IMR-90 (cell line): ENCODE measurements around the gene GRIN2D. TPM values are rescaled to one million over a fixed set of nuclear protein-coding genes. Genes with fewer than 3 reads are reported as not detected.

Experiments
- ATAC-seq: fragments of 200-7000 bp; cut with Tn5 transposase; 2 replicates; pipeline ENCODE4 v1.9.1; 2020; ENCODE audit warnings: low read depth, mild to moderate bottlenecking, moderate library complexity
- BruUV-seq: library from RNA; stranded (reverse); fragments of 400-500 nt; replicated peaks from 2 replicates; lab custom pipeline; 2021; lab: Mats Ljungman, UMichigan
- CTCF ChIA-PET: fragments of 300-600 bp; formaldehyde crosslinking; extraction: SDS; loops from one replicate; lab custom pipeline; 2021; ENCODE audit warnings: antibody characterized with exemption; lab: Yijun Ruan, JAX
- POLR2A ChIA-PET: fragments of 300-600 bp; sonication (Branson Sonifier 250); formaldehyde crosslinking; loops from one replicate; lab custom pipeline; 2022; ENCODE audit warnings: antibody characterized with exemption; ENCODE audit not compliant: unreplicated experiment; lab: Charles Lee
- DNase-seq: peaks from one replicate; pipeline ENCODE4 v3.0.0; 2013
- H2AFZ ChIP-seq: replicated peaks from 2 replicates; pipeline ENCODE3; 2013; ENCODE audit warnings: low read length, mild to moderate bottlenecking; ENCODE audit not compliant: poor library complexity
- H2AK5ac ChIP-seq: 2 replicates; pipeline ENCODE4 v1.6.1; 2013; ENCODE audit warnings: low read depth, low read length, inconsistent platforms
- H2AK9ac ChIP-seq: replicated peaks from 2 replicates; pipeline ENCODE3; 2013; ENCODE audit warnings: mild to moderate bottlenecking, low read depth, low read length, moderate library complexity; ENCODE audit not compliant: poor library complexity
- H2BK120ac ChIP-seq: 2 replicates; pipeline ENCODE4 v1.6.1; 2013; ENCODE audit warnings: low read depth, low read length, inconsistent platforms
- H2BK15ac ChIP-seq: 3 replicates; pipeline ENCODE4 v1.6.1; 2013; ENCODE audit warnings: low read depth, low read length, inconsistent platforms
- H2BK20ac ChIP-seq: 2 replicates; pipeline ENCODE4 v1.6.1; 2013; ENCODE audit warnings: low read depth, mild to moderate bottlenecking, inconsistent platforms, low read length, moderate library complexity
- H2BK5ac ChIP-seq: 2 replicates; pipeline ENCODE4 v1.6.1; 2013; ENCODE audit warnings: mild to moderate bottlenecking, low read depth, low read length, inconsistent platforms; ENCODE audit not compliant: poor library complexity, severe bottlenecking
- H3K14ac ChIP-seq: replicated peaks from 2 replicates; pipeline ENCODE4 v1.6.1; 2013; ENCODE audit warnings: low read depth, low read length, inconsistent platforms
- H3K18ac ChIP-seq: 2 replicates; pipeline ENCODE4 v1.6.1; 2013; ENCODE audit warnings: low read depth, low read length, control low read depth
- H3K23ac ChIP-seq: 2 replicates; pipeline ENCODE4 v1.6.1; 2013; ENCODE audit warnings: low read depth, low read length, inconsistent platforms
- H3K27ac ChIP-seq: 2 replicates; pipeline ENCODE4 v1.5.1; 2013; ENCODE audit warnings: mild to moderate bottlenecking, control low read depth, low read length; ENCODE audit not compliant: insufficient read depth
- H3K27me3 ChIP-seq: 2 replicates; pipeline ENCODE4 v1.6.1; 2013; ENCODE audit warnings: low read length; ENCODE audit not compliant: control insufficient read depth, insufficient read depth
- H3K36me3 ChIP-seq: 2 replicates; pipeline ENCODE4 v1.6.1; 2013; ENCODE audit warnings: low read length, mixed read lengths; ENCODE audit not compliant: control insufficient read depth, insufficient read depth
- H3K4ac ChIP-seq: 2 replicates; pipeline ENCODE4 v1.6.1; 2013; ENCODE audit warnings: low read depth, low read length, inconsistent platforms
- H3K4me1 ChIP-seq: 2 replicates; pipeline ENCODE4 v1.6.1; 2013; ENCODE audit warnings: low read length, mixed read lengths; ENCODE audit not compliant: control insufficient read depth, insufficient read depth
- H3K4me2 ChIP-seq: 2 replicates; pipeline ENCODE4 v1.6.1; 2013; ENCODE audit warnings: low read depth, mild to moderate bottlenecking, control low read depth, low read length, moderate library complexity
- H3K4me3 ChIP-seq: 2 replicates; pipeline ENCODE4 v1.5.1; 2013; ENCODE audit warnings: low read depth, mild to moderate bottlenecking, control low read depth, low read length, moderate library complexity; ENCODE audit not compliant: insufficient read depth
- H3K56ac ChIP-seq: 2 replicates; pipeline ENCODE4 v1.6.1; 2013; ENCODE audit warnings: low read length, inconsistent platforms; ENCODE audit not compliant: insufficient read depth; ENCODE audit errors: extremely low read depth
- H3K79me1 ChIP-seq, 2 experiments: 2 replicates each; pipeline ENCODE4 v1.6.1; 2013; ENCODE audit warnings: low read length in 2 of 2, inconsistent platforms in 1 of 2, low read depth in 1 of 2
- H3K9ac ChIP-seq: 2 replicates; pipeline ENCODE4 v1.6.1; 2013; ENCODE audit warnings: low read depth, low read length, control low read depth
- H3K9me1 ChIP-seq: 2 replicates; pipeline ENCODE4 v1.6.1; 2013; ENCODE audit warnings: low read length, inconsistent platforms; ENCODE audit not compliant: insufficient read depth
- H3K9me3 ChIP-seq: 2 replicates; pipeline ENCODE4 v1.6.1; 2013; ENCODE audit warnings: low read length; ENCODE audit not compliant: control insufficient read depth, insufficient read depth
- H4K20me1 ChIP-seq: 2 replicates; pipeline ENCODE4 v1.6.1; 2013; ENCODE audit warnings: low read length, inconsistent platforms; ENCODE audit not compliant: insufficient read depth
- H4K5ac ChIP-seq: 2 replicates; pipeline ENCODE4 v1.6.1; 2013; ENCODE audit warnings: mild to moderate bottlenecking, low read depth, low read length, control low read depth
- H4K8ac ChIP-seq, 2 experiments: 2 replicates each; pipeline ENCODE4 v1.6.1; 2013; ENCODE audit warnings: low read depth in 2 of 2, low read length in 2 of 2, control low read depth in 1 of 2, inconsistent platforms in 1 of 2
- H4K91ac ChIP-seq: 2 replicates; pipeline ENCODE4 v1.6.1; 2013; ENCODE audit warnings: low read depth, low read length, inconsistent platforms; ENCODE audit not compliant: insufficient read depth
- BHLHE40 ChIP-seq: fragments of 150-350 bp; IDR thresholded peaks from 2 replicates; pipeline ENCODE4 v1.6.1; 2016; ENCODE audit warnings: mild to moderate bottlenecking, low read depth, low read length
- CEBPB ChIP-seq: IDR thresholded peaks from 2 replicates; pipeline ENCODE4 v1.6.1; 2012; ENCODE audit warnings: low read depth, low read length, improper control_type of control experiment
- CHD1 ChIP-seq: IDR thresholded peaks from 2 replicates; pipeline ENCODE4 v1.6.1; 2012; ENCODE audit warnings: low read depth, low read length, improper control_type of control experiment
- CTCF ChIP-seq: conservative IDR thresholded peaks from 2 replicates; pipeline ENCODE4 v1.5.1; 2012; ENCODE audit warnings: mild to moderate bottlenecking, low read depth, low read length, improper control_type of control experiment
- ELK1 ChIP-seq: fragments of 150-350 bp; IDR thresholded peaks from 2 replicates; pipeline ENCODE4 v1.6.1; 2016; ENCODE audit warnings: low read depth, mild to moderate bottlenecking, low read length, moderate library complexity, borderline replicate concordance
- FOS ChIP-seq: fragments of 150-350 bp; IDR thresholded peaks from 2 replicates; pipeline ENCODE4 v1.6.1; 2016; ENCODE audit warnings: low read depth, low read length
- MAFK ChIP-seq: IDR thresholded peaks from 2 replicates; pipeline ENCODE4 v1.6.1; 2012; ENCODE audit warnings: low read depth, low read length, improper control_type of control experiment
- MAZ ChIP-seq: IDR thresholded peaks from 2 replicates; pipeline ENCODE4 v1.6.1; 2012; ENCODE audit warnings: low read depth, mild to moderate bottlenecking, low read length, improper control_type of control experiment, moderate library complexity, borderline replicate concordance
- MXI1 ChIP-seq: IDR thresholded peaks from 2 replicates; pipeline ENCODE4 v1.6.1; 2012; ENCODE audit warnings: low read depth, mild to moderate bottlenecking, low read length, moderate library complexity, borderline replicate concordance
- NFE2L2 ChIP-seq: fragments of 150-350 bp; IDR thresholded peaks from 2 replicates; pipeline ENCODE4 v1.6.1; 2016; ENCODE audit warnings: low read depth, mild to moderate bottlenecking, low read length
- POLR2A ChIP-seq: IDR thresholded peaks from 2 replicates; pipeline ENCODE4 v1.6.1; 2012; ENCODE audit warnings: mild to moderate bottlenecking, low read depth, low read length
- RAD21 ChIP-seq: IDR thresholded peaks from 2 replicates; pipeline ENCODE4 v1.6.1; 2012; ENCODE audit warnings: low read length, improper control_type of control experiment
- RCOR1 ChIP-seq: IDR thresholded peaks from 2 replicates; pipeline ENCODE4 v1.6.1; 2012; ENCODE audit warnings: mild to moderate bottlenecking, low read length, improper control_type of control experiment; ENCODE audit not compliant: insufficient replicate concordance
- RFX5 ChIP-seq: IDR thresholded peaks from 2 replicates; pipeline ENCODE4 v1.8.0; 2012; ENCODE audit warnings: low read depth, mild to moderate bottlenecking, low read length, moderate library complexity
- SMC3 ChIP-seq: fragments of 150-350 bp; IDR thresholded peaks from 2 replicates; pipeline ENCODE4 v1.6.1; 2016; ENCODE audit warnings: low read depth, mild to moderate bottlenecking, antibody characterized with exemption, low read length, moderate library complexity
- USF2 ChIP-seq: fragments of 150-350 bp; IDR thresholded peaks from 2 replicates; pipeline ENCODE4 v1.6.1; 2017; ENCODE audit warnings: mild to moderate bottlenecking, antibody characterized with exemption, low read length, low read depth
- WGBS, 2 experiments: methylation state at CpG; one replicate each; pipeline versions ENCODE4 v1.1.5 to v1.1.7; 2013; ENCODE audit warnings: missing lambda C conversion rate in 2 of 2; ENCODE audit not compliant: insufficient read length in 1 of 2; ENCODE audit errors: extremely low coverage in 2 of 2; 5-methylcytosine and 5-hydroxymethylcytosine counted together
- dilution Hi-C: fragments of 300-500 bp; cut with HindIII; formaldehyde crosslinking; loops from one replicate; pipeline ENCODE4 v1.14.3; 2018; ENCODE audit warnings: low sequenced_read_pairs; ENCODE audit not compliant: unreplicated experiment
- in situ Hi-C: fragments of 300-500 bp; cut with MboI; formaldehyde crosslinking; loops from 3 replicates; pipeline ENCODE4 v1.14.3; 2019; ENCODE audit warnings: low sequenced_read_pairs, inconsistent platforms, mixed read lengths
- intact Hi-C: fragments of 100-400 bp; cut with micrococcal nuclease; formaldehyde crosslinking; loops from 2 replicates; pipeline ENCODE4 v1.10.0; 2022
- polyA plus RNA-seq, 3 experiments: library from polyadenylated mRNA; depleted of rRNA; stranded (reverse); fragments of >200 nt; gene quantifications; 2 replicates each; pipeline ENCODE4 v1.2.3, GENCODE V29; 2012; ENCODE audit warnings: low replicate concordance in 1 of 3
- total RNA-seq: library from RNA; depleted of rRNA; stranded (reverse); fragments of >200 nt; gene quantifications from 2 replicates; pipeline ENCODE4 v1.2.3, GENCODE V29; 2012

The GRIN2D gene
- total and polyA plus RNA-seq, 2 of the 4 experiments (the other 2 are of a cell fraction): under 0.01 to 0.24 TPM

GRCh38 chr19:48368936-48369335 is 24.5 kb upstream of the GRIN2D start:
- no peak overlapping the region for H3K4me3 ChIP-seq
- ChIA-PET CTCF (no interaction called here), POLR2A (no interaction called here)
- WGBS, 2 experiments: 80% methylated on average over 1 of the region's 14 CpGs; no CpG with 5 or more reads in 1 of the 2 experiments
- no peak overlapping the region for H4K5ac ChIP-seq
- no peak overlapping the region for H3K4me2 ChIP-seq
- dilution Hi-C loops: no loop called here
- no peak overlapping the region for H3K9ac ChIP-seq
- H3K9me3 ChIP-seq: no peaks in the 10 kb centered on the region
- H4K8ac ChIP-seq: no peak overlapping the region
- no peak overlapping the region for H3K23ac ChIP-seq
- in situ Hi-C loops: no loop called here
- intact Hi-C loops: no loop called here
- H3K4me1 ChIP-seq: no peaks in the 10 kb centered on the region
- no peak overlapping the region for H2AFZ ChIP-seq
- H3K27ac ChIP-seq: no peak overlapping the region
- no peak overlapping the region for H3K14ac ChIP-seq
- no peak overlapping the region for H4K91ac ChIP-seq
- no peak overlapping the region for H2AK9ac ChIP-seq
- no peak overlapping the region for H3K56ac ChIP-seq
- ATAC-seq: no peak
- H2BK120ac ChIP-seq: no peak overlapping the region
- DNase-seq: no peak
- H3K9me1 ChIP-seq: no peaks in the 10 kb centered on the region; the same call in 1 of the 2 replicates
- no TSS peak for BruUV-seq
- no peaks in the 10 kb centered on the region; the same call in 1 of the 2 replicates for H3K27me3 ChIP-seq
- H4K20me1 ChIP-seq: no peaks in the 10 kb centered on the region
- H3K79me1 ChIP-seq: no peaks in the 10 kb centered on the region
- no peaks in the 10 kb centered on the region for H3K36me3 ChIP-seq
- H3K18ac ChIP-seq: no peak overlapping the region
- TF ChIP-seq MAZ (no peak), SMC3 (no peak), RAD21 (no peak), CHD1 (no peak), USF2 (no peak), MXI1 (no peak), CTCF (no peak), CEBPB (no peak), RCOR1 (no peak), POLR2A (no peak), FOS (no peak), BHLHE40 (no peak), RFX5 (no peak), NFE2L2 (no peak), ELK1 (no peak), MAFK (no peak)
- no peak overlapping the region for H3K4ac ChIP-seq
- H2BK5ac ChIP-seq: no peak overlapping the region
- H2AK5ac ChIP-seq: peak overlapping the region; percentile 5; the same call in 1 of the 2 replicates
- H2BK15ac ChIP-seq: no peak overlapping the region
- no peak overlapping the region for H2BK20ac ChIP-seq
